Measurements from ENCODE around the gene PRKG1. TPM values are rescaled to one million over a fixed set of nuclear protein-coding genes. Genes with fewer than 3 reads are reported as not detected.

Gene PRKG1
- total RNA-seq, 1 experiment from 2014 or later = 10.4 TPM

DNA sequence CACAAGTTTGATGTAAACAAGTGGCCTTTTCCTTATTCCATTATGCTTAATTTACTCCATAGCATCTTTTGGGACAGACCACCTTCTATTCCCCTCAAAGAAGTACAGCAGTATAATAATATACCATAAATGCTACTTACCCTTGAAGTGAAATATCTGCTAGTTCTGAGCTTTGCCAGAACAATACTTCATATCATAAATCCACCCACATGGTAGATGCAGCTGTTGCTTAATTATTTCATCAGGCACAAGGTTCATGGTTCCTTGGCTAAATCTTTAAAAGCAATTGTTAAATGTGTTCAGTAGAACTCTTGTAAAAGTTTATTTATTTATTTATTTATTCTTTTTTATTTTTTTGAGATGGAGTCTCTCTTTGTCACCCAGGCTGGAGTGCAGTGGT lies 592.2 kb downstream of the PRKG1 start:
- no peak overlapping the region for H2BK15ac ChIP-seq (ENCODE audit: low read depth, low read length)
- no peak overlapping the region for H3K56ac ChIP-seq (ENCODE audit: insufficient read length, low read depth, low read length)
- H3K23me2 ChIP-seq (ENCODE audit: insufficient read length, low read depth, low read length, poor library complexity, severe bottlenecking) = no peaks in the 10 kb centered on the region
- peaks cover 0 to 4% (median 0%) of the 10 kb centered on the region in 3 experiments; a peak in 1 of 7 replicates for H3K36me3 Mint-ChIP-seq (ENCODE audit: insufficient read depth in 1 of 3, low read depth in 3 of 3)
- no peak overlapping the region for H3K4ac ChIP-seq (ENCODE audit: low read depth, low read length)
- no peak overlapping the region for H2BK120ac ChIP-seq (ENCODE audit: low read depth, low read length, poor library complexity, severe bottlenecking)
- H2BK12ac ChIP-seq (ENCODE audit: insufficient read length, low read depth, low read length) = no peak overlapping the region
- no peak overlapping the region for H3K14ac ChIP-seq (ENCODE audit: insufficient read depth, low read length)
- H3K27ac ChIP-seq (ENCODE audit: insufficient read length, low read depth, low read length) = no peak overlapping the region
- H3K9ac ChIP-seq (ENCODE audit: extremely low read depth, insufficient read length, low read length) = no peak overlapping the region
- no peak overlapping the region for H2BK20ac ChIP-seq (ENCODE audit: low read depth, low read length, poor library complexity, severe bottlenecking)
- no peaks in the 10 kb centered on the region for H3K79me1 ChIP-seq (ENCODE audit: insufficient read depth, low read depth, low read length, poor library complexity, severe bottlenecking)
- no peak overlapping the region for H3K4me2 ChIP-seq (ENCODE audit: insufficient read depth, insufficient read length, low read length)
- H3K27ac Mint-ChIP-seq = no peak overlapping the region
- no peak overlapping the region for H3K18ac ChIP-seq (ENCODE audit: insufficient read length, low read depth, low read length)
- no peak overlapping the region for H4K5ac ChIP-seq (ENCODE audit: insufficient read length, low read depth, low read length)
- H3K27me3 ChIP-seq (ENCODE audit: insufficient read depth, low read length) = no peaks in the 10 kb centered on the region
- no peak overlapping the region for H4K8ac ChIP-seq (replicated peaks; ENCODE audit: insufficient read length, low read depth, low read length)
- no peak overlapping the region for H2BK5ac ChIP-seq (ENCODE audit: insufficient read length, low read length)
- H3K27me3 Mint-ChIP-seq (ENCODE audit: low read depth) = no peaks in the 10 kb centered on the region
- 0 out of 5 replicates have a peak, but pooled peaks cover under 1 to 4% of the 10 kb centered on the region in 2 experiments for H3K9me3 Mint-ChIP-seq
- H3K4me1 ChIP-seq (ENCODE audit: insufficient read depth, low read length) = no peaks in the 10 kb centered on the region
- H4K20me1 ChIP-seq (ENCODE audit: control insufficient read depth, insufficient read depth, insufficient read length) = no peaks in the 10 kb centered on the region
- H2AFZ ChIP-seq (ENCODE audit: low read length) = no peak overlapping the region
- peaks cover 0 to 4% of the 10 kb centered on the region in 2 experiments; a peak in 2 of 4 replicates for H3K4me1 Mint-ChIP-seq
- no peaks in the 10 kb centered on the region for H3K9me3 ChIP-seq (ENCODE audit: control insufficient read depth, low read depth, low read length)
- no peak overlapping the region for H3K4me3 Mint-ChIP-seq
- H3K23ac ChIP-seq (ENCODE audit: insufficient read length, low read depth, low read length) = no peak overlapping the region
- TF ChIP-seq, protein P1, sequence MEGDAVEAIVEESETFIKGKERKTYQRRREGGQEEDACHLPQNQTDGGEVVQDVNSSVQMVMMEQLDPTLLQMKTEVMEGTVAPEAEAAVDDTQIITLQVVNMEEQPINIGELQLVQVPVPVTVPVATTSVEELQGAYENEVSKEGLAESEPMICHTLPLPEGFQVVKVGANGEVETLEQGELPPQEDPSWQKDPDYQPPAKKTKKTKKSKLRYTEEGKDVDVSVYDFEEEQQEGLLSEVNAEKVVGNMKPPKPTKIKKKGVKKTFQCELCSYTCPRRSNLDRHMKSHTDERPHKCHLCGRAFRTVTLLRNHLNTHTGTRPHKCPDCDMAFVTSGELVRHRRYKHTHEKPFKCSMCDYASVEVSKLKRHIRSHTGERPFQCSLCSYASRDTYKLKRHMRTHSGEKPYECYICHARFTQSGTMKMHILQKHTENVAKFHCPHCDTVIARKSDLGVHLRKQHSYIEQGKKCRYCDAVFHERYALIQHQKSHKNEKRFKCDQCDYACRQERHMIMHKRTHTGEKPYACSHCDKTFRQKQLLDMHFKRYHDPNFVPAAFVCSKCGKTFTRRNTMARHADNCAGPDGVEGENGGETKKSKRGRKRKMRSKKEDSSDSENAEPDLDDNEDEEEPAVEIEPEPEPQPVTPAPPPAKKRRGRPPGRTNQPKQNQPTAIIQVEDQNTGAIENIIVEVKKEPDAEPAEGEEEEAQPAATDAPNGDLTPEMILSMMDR (conservative IDR thresholded peaks at IDR 0.05) = no peak
- no peak overlapping the region for H4K91ac ChIP-seq (ENCODE audit: insufficient read length, low read depth, low read length)
- H3K79me2 ChIP-seq (ENCODE audit: insufficient read depth, low read length) = no peaks in the 10 kb centered on the region
- no peak for DNase-seq
- H3T11ph ChIP-seq (ENCODE audit: low read length) = no peak overlapping the region
- H2AK5ac ChIP-seq (ENCODE audit: insufficient read length, low read length) = no peak overlapping the region

Measured in H9 (cell line).